NCI-H82 treated with DMSO at 0.1 percent for 48 hours (cell line): ENCODE data around the gene BCR.

ENCODE experiments used
- DNase-seq: peaks from one replicate; lab custom pipeline; 2025; ENCODE audit not compliant: unreplicated experiment; lab: John Stamatoyannopoulos, UW

BCR gene

DNA sequence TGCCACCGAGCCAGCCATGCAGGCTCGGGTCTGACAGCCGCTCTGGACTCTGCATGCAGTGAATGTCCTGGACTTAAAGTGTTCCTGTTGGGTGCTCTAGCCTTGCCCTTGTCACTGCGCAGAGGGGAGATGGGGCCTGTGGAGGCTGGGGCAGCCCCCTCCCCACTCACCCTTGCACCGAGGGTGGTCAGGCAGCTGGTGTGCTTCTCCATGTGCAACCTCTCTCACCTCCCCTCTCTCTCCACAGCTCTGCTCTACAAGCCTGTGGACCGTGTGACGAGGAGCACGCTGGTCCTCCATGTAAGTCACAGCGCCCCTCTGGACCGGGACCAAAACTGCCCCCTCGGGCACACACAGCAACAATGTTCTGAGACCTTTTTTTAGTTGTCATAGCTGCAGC is 92.5 kb downstream of the BCR start:
- no peak for DNase-seq

DNA sequence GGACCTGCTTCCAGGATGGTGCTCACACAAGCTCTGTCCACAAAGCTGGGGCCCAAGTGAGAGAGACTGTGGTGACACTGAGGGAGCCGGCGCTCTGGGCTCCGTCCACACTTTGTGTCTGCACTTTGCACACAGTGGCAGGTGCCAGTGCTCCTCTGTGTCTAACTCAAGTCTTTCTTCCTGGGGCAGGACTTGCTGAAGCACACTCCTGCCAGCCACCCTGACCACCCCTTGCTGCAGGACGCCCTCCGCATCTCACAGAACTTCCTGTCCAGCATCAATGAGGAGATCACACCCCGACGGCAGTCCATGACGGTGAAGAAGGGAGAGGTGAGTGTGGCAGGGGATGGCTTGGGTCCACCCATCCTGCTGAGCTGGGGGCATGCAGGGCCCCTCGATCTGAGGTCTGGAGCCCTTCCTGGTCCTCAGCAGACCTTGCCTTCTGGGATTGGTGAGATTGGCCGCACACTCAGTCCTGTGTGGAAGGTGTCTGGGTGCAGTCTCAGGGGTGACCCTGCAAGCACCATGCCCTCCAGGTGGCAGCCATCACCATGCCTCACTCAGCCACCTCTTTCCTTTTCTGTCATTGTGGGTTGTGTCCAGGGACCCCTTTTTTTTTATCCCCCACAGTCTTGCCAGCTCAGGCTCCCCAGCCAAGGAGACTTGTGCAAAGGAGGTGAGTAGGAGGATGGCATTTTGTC is 93.3 kb downstream of the BCR start:
- no peak for DNase-seq

DNA sequence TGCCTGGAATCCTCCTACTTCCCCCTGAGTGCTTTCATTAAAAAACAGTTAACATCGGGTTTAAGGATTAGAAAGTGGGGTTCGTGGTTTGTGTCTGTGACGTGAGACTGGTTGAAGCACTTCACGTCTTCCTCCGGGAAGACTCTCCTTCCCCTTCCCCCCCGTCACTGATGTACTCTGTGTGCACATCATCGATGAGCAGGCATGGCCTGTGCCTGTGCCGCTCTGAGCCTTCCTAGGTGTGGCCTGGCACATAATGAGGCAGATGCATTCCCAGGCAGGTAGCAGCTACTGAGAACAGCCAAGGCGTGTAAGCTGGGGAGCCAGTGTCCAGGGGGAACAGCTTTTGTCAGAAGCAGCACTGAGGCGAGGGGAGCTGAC is 93.8 kb downstream of the BCR start:
- no peak for DNase-seq

DNA sequence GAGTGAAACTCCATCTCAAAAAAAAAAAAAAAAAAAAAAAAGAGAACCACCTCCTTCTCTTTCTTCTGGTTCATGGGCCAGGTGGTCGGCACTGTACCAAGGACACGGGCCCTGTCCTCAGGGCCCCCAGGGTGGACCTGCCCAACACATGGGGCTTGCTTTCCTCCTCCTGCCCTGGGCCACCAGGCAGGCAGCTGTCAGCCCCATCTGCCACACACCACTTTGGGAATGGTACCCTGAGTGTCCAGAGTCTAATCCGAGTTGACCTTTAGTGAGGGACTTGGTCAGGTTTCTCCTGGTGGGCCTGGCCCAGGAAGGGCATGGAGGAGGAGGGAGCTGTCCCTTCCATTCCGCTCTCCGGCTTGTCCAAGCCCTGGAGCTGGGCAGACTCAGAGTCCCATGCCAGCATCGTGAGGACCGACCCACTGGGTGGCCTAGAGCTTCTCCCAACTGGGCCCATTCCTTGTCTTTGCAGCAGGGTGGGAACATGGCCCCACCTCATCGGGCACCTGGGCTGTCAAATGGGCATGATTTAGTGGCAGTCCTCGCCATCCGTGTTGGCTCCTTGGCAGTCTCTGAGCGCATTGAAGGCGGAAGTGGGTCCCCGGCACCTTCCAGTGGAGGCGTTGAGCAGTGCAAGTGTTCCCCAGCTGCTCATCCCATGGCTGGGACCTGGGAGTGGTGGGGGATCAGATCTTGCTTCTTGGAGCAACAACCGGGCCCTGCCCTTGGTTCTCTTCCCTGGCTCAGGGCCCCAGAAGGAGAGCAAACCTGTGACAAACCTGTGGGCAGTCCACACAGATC is 94.8 kb downstream of the BCR start:
- DNase-seq: no peak

DNA sequence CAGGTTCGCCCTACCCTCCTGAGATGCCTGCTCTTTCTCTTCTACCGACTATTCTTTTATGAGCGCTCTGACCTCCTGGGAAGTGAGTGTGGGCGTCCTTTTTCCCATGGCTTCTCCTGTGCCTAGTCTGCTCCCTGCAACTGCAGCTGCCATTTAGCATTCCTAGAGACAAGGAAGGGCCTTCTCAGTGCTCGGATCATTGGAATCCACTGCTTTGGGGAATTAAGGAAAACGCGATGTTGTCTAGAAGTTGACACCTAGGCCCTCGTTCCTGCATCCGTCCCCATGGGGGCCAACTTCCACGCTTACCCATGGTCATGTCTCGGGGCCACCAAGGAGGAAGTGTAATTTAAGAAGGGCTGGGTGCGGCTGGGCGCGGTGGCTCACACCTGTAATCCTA is 95.4 kb downstream of the BCR start:
- DNase-seq: no peak

DNA sequence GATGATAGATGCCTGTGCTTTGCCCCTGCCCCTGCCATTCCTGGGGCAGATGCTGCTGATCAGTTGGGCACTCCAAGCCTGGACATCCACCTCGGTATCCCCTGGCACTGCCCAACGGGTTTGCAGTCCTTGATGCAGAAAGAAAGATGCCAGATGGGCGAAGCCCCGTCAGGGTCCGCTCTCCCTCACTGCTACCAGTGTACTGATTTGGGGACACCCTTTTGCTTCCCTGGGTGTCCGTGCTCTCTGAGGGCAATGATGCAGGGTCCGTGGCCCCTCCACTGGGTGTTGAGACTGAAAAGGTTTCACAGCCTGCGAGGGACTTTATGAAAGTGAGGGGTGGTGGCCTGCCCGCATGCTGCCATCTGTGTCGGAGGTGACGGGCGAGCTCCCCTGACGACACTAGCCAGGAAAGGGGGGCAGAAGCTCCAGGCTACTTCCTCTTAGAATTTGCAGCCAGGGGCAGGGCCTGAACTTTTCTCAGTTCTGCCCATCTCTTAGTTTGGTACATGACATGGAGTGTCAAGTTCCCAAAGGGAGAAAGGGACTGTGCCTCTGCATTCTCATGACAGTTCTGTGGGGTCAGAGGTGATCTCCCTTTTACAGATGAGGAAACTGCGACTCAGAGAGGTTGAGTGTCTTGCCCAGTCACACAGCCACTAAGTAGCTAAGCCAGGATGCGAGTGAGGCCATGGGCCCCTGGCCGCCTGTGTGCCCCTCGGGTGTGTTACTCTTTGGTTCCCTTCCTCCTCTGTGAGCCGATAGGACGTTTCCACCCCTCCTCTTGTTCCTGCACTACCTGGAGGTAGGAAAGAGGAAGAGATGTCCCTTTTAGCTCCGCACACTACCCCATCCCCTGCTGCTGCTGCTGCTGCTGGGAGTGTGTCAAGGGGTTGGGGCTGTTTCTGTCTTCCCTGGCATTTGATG is 96.6 kb downstream of the BCR start:
- no peak for DNase-seq

DNA sequence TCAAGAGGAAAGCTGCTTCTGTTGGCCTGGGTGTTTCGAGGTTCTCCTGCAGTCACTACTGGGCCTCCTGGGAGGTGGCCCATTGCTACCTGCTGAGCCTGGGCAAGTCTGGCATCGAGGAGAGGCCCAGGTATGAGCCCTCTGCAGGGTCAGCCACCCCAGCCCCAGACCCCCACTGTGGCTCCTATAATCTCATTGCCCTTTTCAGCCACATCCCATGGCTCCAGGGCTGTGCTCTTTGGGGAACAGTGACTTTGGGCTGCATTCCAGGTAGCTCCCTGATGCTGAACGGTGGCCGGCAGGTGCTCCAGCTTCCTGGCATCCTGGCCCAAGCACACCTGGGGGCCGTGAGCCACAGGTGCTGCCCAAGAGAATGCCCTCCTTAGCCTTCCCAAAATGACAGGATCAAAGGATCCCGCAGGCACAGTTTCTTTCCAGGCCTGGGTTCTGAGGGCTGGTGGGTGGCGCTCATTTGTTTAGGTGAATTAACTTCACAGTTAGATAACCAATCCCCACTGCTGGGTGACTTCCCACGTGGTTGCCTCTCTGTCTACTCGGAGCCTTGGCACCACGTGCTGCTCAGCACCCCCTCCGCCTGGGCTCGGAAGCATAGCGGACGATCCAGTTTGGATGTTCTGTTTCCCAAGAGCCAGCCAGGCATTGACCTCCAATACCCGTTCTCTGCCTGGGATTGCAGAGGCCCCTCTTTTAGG is 97.4 kb downstream of the BCR start:
- no peak for DNase-seq

DNA sequence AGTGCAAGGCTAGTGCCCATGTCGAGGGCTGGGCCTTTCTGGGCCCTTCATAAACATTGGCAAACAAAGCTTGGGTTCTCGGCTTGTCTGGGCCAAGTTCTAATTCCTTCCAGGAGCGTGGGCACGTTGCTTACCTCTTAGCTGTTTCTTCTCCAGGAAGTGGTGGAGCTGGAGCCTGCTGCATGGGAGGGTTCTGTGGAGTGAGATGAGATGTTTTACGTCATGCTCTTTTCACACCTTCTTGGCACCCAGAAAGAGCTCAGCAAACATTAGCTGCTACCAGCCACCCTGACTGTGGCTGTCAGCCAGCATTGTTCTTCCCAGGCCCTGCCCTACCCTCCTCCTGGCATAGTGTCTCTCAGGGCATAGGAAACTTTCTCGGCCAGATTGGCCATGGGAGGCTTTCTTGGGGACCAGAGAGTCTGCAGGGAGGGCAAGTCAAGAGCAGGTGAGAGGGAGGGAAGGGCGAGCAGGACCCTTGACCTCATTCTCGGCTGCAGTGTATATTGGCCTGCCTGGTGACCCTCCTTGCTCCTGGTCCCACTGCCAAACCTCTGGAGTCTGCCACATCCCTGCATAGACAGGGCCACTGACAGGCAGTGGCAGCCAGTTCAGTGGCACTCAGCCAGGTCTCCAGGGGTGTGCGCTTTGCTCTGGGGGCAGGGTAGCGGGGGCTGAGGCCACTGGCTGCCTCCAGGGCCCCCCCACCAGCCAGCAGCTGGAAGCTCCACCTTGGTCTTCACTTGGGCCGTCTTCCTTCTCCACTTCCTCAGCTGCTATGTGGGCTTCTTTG is 98.8 kb downstream of the BCR start:
- DNase-seq: no peak

DNA sequence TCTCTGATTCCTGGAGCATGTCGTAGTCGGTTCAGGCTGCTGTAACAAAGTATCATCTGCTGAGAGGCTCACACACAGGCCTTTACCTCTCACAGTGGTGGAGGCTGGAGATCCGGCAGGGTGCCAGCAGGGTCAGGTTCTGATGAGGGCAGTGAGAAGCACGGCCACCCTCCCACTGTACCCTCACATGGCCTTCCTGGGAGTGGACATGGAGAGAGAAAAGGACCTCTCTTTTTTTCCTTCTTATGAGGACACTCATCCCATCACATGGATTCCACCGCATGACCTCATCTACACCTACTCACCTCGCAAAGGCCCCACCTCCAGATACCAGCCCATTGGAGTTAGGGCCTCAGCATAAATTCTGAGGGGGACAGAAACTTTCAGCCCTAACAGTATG is 99.5 kb downstream of the BCR start:
- DNase-seq: no peak

DNA sequence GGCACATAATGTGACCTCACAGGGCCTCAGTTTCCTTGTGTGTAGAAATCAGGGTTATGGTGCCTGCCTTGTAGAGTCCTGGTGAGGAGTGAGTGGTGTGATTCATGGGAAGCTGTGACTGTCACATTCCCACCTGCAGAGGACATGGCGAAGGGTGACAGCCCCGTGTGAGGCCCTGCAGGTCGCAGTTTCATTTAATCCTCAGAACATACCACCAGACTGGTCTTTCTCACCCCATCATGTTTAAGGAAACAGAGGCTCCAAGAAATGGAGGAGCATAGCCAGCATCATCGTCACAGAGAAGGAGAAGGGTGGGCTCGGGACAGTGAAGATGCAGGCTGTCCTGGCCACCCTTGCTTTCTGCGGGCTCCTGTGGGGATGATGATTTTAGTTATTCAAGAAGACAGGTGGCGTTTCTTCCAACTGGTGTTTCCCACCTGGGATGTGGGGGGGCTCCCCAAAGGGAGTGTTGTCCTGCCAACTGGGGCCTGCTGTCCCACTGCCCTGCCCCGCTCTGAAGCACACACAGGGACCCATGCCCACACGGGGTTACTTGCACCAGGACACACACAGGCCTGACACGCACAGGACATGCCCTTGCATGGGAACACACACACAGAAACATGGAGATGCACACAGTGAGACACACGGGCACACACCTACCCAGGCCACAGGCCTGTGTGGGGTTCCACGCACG is 100.2 kb downstream of the BCR start:
- no peak for DNase-seq

DNA sequence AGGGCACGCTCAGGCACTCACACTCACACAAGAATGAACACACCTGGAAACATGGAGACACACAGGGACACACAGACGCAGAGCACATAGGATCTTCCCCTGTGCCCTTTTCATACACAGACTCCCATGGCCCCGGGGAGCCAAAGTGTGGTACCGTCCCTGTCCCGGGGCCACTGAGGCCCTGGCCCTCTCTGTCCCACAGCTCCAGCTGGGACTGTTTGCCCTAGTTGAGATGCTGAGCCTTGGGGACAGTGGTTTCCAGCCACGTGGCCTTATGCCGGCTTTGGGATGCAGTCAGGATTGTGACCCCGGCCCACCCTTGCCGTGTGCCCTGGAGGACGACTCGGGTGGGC is 100.7 kb downstream of the BCR start:
- no peak for DNase-seq

DNA sequence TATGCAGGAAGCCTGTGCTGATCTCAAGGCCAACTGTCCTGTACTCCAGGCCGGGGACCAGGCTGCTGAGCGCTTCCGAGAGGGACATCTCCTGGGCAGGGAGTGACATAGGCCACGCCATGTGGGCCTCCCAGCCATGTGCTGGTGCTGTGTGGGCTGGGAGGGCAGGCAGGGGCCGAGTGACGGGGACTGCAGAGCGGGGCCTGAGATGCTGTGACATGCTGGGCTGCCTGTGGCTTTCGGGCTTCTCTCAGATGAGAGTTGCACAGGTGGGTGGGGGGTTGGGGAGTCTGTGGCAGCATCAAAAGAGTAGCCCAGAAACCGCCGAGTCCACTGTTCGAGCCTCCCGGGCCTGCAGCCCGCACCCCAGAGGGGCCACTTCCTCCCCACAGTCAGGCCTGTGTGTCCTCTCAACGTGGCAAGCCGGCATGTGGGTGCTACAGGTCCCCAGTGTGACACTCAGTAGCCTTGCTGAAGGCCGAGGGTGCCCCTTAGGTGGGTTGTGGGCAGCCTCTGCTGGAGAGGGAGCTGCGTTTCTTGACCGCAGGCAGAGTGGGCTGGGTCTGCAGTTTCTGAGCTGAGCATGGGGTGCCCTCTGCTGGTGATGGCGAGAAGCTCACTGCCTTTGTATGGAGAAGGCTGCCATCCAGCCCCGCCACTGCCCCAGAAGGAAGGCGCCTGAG is 101.2 kb downstream of the BCR start:
- DNase-seq: peak; percentile 4

DNA sequence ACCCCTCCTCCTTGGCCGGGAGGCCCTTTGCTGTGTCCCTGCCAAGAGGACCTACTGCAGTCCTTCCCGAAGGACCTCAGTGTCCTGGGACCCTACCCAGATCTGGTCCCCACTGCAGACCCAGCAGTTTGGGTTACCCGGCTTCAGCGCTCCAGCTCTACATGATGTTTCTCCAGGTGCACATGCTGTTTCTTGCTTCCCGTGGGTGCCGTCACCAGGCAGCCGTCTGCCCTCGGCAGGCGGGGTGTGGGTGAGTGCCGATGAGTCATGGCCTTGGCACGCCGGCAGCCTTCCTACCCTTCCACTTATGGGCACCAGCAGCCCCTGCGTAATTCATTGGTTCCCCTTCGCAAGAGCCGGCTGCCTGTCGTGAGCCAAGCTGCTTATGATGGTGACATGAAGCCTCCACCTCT is 101.8 kb downstream of the BCR start:
- no peak for DNase-seq

DNA sequence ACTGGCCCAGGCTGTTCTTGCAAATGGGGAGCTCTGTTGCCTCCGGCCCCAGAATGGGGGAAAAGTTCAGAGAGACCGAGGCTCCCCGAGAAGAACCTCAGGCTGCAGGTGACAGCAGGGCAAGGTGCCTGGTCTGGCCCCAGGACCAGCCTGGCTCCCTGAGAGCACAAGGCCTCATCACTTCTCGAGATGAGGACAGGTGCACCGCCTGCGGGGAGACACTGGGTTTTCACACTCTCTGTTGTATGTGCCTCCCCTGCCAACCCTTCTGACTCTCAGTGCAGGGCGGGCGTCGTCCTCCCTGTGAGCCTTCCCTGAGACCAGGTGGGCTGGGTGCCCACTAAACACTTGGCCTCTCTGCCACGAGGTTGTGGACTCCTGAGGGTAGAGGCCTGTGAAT is 102.2 kb downstream of the BCR start:
- DNase-seq: no peak

DNA sequence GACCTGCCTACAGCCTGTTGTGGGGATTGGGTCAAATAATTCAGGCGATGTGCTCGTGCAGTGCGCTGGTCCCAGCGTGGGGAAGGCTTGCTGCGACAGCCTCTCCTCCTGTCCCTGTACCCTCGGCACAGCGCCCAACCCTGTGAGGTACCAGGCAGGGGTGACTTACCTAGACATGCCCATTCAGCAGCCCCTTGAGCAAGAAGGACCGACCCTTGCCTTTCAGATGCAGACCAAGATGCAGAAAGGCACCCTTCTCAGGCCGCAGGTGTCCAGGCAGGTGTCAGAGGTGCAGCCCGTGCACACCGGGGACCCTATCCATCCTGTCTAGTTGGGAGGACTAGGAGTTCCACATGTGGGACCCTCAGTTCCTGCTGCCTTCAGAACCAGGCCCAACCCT is 102.7 kb downstream of the BCR start:
- DNase-seq: no peak

DNA sequence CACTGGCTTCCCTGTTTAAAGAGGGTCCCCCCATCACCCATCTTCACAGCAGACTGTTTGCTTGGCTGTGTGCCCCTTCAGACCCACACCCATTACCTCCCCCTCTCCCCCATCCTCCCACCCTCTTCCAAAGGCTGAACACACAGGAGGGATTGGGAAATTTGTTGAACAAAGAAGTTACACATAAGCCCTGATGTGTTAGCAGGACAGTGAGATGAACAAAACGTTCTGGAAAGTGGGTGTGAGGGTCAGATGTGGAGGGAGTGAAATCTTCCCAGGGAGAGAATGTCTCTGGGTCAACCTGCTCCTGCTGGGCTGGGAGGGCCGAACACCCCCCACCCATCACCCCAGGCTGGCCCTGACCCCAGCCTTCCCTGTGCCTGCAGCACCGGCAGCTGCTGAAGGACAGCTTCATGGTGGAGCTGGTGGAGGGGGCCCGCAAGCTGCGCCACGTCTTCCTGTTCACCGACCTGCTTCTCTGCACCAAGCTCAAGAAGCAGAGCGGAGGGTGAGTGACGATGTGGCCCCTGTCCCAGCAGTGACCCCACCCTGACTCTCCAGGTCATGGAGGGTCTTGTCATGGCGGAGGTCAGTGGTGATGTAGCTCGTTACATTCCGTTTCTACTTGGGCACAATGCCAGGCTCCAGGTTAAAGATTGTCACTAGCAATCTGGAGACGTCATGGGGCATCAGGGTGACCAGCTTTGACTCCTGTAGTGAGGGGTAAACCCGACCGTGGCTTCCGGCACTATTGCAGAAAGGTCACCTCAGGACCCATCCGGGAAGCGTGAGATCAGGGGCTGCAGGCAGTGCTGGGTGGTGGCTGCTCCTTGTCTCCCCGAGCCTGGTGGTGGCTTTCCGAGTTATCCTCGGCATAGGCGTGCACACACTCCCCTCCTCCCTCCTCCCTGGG is 103.5 kb downstream of the BCR start:
- no peak for DNase-seq

DNA sequence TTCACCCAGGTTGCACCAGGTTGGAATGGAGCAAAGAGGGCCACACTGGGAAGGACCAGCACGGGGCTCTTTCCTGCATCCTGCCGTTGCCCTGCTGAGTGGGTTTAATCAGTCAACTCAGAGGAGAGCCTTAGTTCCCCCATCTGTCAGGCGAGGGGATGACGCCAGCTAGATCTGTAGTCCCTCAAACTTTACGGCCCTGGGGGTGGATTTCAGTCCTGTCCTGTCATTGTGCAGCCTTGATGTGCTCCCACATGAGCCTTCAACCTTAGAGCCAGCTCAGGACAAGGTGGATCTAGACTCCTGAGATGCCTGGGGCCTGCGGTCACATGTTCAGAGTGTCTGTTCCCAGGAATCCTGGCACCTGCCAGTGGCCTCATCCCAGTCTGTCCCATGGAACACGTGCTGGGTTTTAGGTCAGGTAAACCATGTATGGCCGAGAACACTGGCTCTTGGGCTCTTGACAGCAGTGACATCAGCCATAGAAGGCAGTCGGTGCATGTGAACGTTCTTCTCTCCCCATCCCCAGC is 104.3 kb downstream of the BCR start:
- DNase-seq: no peak

DNA sequence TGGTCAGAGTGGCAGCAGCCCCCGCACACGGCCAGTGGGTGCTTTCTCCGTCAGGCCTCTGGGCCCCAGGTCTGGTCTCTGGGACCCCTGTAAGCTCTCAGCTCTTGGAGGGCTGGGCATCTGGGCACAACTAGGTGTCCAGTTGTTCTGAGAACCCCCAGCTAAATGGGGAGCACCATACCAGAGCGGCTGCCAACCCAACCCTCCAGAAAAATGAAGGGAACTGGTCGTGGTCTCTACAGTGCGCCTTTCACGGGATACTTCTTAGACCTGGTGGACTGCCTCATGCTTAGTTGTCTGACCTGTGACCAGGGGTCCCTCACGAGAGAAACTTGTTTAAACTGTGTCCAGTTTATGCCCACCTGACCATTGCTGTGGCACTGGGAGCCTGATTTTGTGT is 104.9 kb downstream of the BCR start:
- DNase-seq: no peak
